Measurements from ENCODE around the gene SEC31A.

SEC31A gene

GRCh38 chr4:82814034-82814433 lies 76.9 kb downstream of the SEC31A start:
- no peak overlapping the region for H3K4me3 ChIP-seq (ENCODE audit: low read depth, low read length)
- TF ChIP-seq, protein P1, sequence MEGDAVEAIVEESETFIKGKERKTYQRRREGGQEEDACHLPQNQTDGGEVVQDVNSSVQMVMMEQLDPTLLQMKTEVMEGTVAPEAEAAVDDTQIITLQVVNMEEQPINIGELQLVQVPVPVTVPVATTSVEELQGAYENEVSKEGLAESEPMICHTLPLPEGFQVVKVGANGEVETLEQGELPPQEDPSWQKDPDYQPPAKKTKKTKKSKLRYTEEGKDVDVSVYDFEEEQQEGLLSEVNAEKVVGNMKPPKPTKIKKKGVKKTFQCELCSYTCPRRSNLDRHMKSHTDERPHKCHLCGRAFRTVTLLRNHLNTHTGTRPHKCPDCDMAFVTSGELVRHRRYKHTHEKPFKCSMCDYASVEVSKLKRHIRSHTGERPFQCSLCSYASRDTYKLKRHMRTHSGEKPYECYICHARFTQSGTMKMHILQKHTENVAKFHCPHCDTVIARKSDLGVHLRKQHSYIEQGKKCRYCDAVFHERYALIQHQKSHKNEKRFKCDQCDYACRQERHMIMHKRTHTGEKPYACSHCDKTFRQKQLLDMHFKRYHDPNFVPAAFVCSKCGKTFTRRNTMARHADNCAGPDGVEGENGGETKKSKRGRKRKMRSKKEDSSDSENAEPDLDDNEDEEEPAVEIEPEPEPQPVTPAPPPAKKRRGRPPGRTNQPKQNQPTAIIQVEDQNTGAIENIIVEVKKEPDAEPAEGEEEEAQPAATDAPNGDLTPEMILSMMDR (IDR thresholded peaks at IDR 0.05; ENCODE audit: control insufficient read depth, extremely low read depth, insufficient read depth), result no peak
- DNase-seq (ENCODE audit: low read depth), result no peak

DNA sequence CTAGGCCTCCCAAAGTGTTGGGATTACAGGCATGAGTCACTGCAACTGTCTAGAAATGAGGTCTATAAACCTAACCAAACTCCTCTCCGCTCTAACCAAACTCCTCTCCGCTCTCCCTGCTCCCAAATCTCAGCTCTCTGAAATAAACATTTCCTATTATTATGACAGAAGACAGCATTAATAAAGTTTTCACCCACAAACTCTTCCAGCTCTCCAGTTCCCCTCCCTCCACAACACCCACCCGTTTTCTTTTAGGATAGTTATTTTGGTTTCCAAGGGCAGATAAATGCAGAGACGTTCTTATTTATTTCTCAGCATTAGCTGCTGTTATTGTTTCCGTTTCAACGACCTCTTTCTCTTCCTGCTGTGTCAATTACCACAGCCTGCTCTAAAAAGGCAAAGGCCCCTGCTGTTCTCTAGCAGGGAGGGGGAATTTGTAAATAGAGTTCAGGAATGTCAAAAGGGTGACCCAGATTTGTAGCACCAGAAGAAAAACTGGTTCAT lies 79.1 kb downstream of the SEC31A start:
- no peak for DNase-seq (ENCODE audit: low read depth)
- H3K4me3 ChIP-seq (ENCODE audit: low read depth, low read length), result no peak overlapping the region
- TF ChIP-seq, protein P1 (IDR thresholded peaks at IDR 0.05; ENCODE audit: control insufficient read depth, extremely low read depth, insufficient read depth), result no peak

- DNase-seq (ENCODE audit: low read depth), result no peak
- TF ChIP-seq, protein P1 (IDR thresholded peaks at IDR 0.05; ENCODE audit: control insufficient read depth, extremely low read depth, insufficient read depth), result no peak
- no peak overlapping the region for H3K4me3 ChIP-seq (ENCODE audit: low read depth, low read length)
Measured at GRCh38 chr4:82811392-82811791, 79.6 kb downstream of the SEC31A start.

DNA sequence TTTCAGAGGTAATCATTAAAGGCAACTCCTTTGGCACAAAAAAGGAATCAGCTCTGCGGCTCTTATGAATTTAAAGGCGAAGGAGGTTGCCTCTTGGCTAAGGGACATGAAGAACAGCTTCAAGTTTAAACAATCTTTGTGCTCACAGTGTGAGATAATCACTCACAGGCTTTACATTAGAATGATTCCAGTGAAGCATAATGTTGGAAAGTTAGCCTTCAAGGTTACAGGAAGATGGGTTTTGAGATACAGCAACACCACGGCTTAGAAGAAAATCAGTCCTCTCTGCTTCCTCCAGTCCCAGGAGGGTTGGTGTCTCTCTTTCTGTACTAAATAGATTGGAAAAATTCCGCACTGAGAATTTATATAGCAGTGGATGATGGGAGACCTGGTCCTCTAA lies 80.8 kb downstream of the SEC31A start:
- no peak for DNase-seq (ENCODE audit: low read depth)
- no peak overlapping the region for H3K4me3 ChIP-seq (ENCODE audit: low read depth, low read length)
- TF ChIP-seq, protein P1 (IDR thresholded peaks at IDR 0.05; ENCODE audit: control insufficient read depth, extremely low read depth, insufficient read depth), result no peak

DNA sequence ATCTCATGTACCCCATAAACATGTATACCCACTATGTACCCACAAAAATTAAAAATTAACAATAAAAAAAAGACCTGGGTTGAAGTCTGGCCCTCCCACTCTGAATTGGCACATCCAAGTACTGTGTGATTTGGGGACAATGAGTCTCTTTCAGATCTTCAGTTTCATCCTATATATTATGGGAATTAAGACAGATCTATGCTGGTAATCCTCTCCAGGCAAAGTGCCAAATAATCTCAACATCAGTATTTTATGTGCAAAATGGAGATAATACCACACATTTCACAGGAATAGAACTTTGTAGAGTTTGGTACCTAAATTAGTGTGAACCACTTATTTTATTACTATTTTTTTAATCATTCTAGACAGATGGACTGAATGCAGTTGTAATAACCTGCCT lies 81.3 kb downstream of the SEC31A start:
- no peak for DNase-seq (ENCODE audit: low read depth)
- TF ChIP-seq, protein P1 (IDR thresholded peaks at IDR 0.05; ENCODE audit: control insufficient read depth, extremely low read depth, insufficient read depth), result no peak
- no peak overlapping the region for H3K4me3 ChIP-seq (ENCODE audit: low read depth, low read length)

- TF ChIP-seq, protein P1 (IDR thresholded peaks at IDR 0.05; ENCODE audit: control insufficient read depth, extremely low read depth, insufficient read depth), result no peak
- no peak for DNase-seq (ENCODE audit: low read depth)
- no peak overlapping the region for H3K4me3 ChIP-seq (ENCODE audit: low read depth, low read length)
Measured at GRCh38 chr4:82803746-82804145, 87.2 kb downstream of the SEC31A start.

GRCh38 chr4:82802911-82803310 lies 88.0 kb downstream of the SEC31A start:
- no peak overlapping the region for H3K4me3 ChIP-seq (ENCODE audit: low read depth, low read length)
- TF ChIP-seq, protein P1 (IDR thresholded peaks at IDR 0.05; ENCODE audit: control insufficient read depth, extremely low read depth, insufficient read depth), result no peak
- no peak for DNase-seq (ENCODE audit: low read depth)
